B cell (primary cell): ENCODE measurements around the gene OR4D2.

ENCODE experiments used
- CTCF ChIP-seq: fragments of 200-600 bp; IDR thresholded peaks from one replicate; pipeline ENCODE4 v1.8.0; 2022; ENCODE audit warnings: antibody characterized with exemption, mild to moderate bottlenecking
- EZH2 ChIP-seq: IDR thresholded peaks from 2 replicates; pipeline ENCODE4 v1.6.1; 2012; ENCODE audit warnings: borderline replicate concordance, low read depth, mild to moderate bottlenecking, moderate library complexity, low read length; ENCODE audit not compliant: insufficient read depth, poor library complexity, severe bottlenecking

GRCh38 chr17:58187675-58188074, 20.9 kb downstream of the OR4D2 start:
- TF ChIP-seq CTCF: no peak
- TF ChIP-seq EZH2: no peak
